HG02840 (cell line): ENCODE measurements around the gene DST.
A peak's percentile ranks its signal among the peaks of the same experiment; 100 is the strongest.

Source experiments
- ATAC-seq: cut with Tn5 transposase; IDR thresholded peaks from one replicate; pipeline ENCODE4 v1.9.1; 2021; ENCODE audit warnings: mild to moderate bottlenecking, moderate library complexity, moderate number of reproducible peaks; ENCODE audit not compliant: unreplicated experiment, low FRiP score

Gene DST

DNA sequence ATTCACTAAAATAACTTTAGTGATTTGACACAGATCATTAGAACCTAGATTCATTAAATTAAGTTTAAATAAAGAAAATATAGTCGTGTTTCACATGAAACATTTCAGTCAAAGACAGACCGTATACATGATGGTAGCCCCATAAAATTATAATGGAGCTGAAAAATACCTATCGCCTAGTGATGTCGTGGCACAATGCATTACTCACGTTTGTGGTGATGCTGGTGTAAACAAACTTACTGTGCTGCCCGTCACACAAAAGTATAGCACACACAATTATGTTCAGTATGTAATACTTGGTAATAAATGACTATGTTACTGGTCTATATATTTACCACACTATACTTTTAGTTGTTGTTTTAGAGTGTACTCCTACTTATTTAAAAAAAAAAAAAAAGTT is 17.3 kb downstream of the DST start:
- no peak for ATAC-seq

DNA sequence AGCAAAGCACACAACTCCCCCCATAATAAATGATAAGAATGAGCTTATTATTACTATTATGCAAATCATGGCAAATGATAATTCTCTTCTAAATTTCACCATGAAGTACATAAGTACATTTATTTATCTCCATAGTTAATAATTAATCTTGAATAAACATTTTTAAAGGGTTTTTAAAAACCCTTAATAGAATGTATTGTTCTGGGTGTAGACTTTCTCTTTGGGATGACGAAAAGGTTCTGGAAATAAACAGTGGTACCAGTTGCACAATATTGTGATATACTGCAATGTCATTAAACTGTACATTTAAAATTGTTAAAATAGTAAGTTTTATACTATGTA is 18.0 kb downstream of the DST start:
- no peak for ATAC-seq

DNA sequence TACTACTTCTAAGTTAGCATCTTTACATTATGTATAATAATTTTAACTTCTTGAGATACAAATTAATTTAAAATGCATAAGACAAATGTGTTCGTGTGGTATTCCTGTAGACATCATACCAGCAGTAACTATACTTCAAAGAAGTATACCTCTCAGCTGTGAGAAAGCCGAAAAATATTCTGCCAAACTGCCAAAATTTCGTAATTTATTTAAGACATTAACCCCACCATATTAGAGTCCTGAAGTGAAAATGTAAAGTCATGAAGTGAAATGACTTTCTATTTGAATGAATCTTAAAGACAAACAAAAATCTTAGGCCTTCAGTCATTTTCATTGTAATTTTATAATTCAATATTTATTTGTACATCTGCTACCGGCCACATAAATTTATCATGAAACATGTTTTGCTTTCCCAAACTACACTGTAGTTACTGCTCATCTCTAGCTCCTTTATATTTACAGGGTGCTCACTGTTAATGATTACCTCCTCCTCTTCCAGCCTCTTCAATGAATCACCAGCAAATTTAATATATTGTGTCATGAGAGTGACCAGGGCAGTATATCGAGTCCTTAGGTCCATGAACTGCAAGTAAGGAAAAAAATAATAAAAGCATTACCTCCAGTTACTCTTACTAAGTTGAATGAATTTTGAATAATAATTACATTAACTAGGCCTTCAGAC is 18.5 kb downstream of the DST start:
- no peak for ATAC-seq

DNA sequence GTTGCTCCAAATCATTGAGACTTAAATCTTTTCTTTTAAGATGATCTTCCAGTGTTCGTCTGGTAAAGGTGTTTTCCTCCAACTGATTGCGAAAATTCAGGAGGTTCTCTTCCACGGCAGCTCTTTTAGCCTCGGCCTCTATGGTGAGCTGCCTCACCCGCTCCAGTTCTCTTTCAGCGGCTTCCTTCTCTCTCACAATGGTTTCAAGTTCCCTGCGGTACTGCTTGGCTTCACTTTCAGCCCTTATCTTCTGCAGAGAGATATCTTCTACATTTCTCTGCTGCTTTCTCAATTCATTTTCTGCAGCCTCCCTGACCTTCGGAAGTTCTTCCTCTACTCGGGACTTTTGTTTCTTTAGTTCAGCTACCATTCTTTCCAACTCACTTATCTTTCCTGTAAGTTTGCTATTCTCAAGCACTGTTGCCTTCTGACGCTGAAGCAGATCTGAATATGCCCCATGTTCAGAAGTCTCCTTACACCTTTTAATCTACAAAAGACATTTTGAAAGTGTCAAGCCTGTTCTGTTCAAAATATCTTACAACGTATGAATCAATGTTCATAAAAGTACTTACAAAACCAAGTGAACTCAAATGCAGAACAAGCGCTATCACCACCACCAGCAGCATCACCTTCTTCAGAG is 22.3 kb downstream of the DST start:
- ATAC-seq = no peak

DNA sequence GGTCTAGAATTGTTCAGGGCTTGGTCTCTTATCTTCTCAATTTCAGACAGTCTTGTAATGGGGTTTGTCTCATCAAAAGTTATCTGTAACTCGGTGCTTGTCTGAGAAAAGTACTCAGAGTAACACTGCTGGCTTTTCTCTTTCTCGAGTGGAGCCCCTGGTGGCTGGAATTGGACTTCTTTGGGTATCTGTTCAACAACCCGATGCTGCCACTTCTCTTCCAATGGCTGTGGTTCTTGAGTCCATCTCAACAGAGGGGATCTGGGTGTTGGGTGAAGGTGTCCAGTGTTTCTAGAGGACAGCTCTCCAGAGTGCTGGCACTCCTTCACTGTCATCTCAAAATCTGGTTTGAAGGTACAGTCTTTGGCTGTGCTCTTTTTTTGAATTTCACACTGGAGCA is 24.6 kb downstream of the DST start:
- no peak for ATAC-seq

DNA sequence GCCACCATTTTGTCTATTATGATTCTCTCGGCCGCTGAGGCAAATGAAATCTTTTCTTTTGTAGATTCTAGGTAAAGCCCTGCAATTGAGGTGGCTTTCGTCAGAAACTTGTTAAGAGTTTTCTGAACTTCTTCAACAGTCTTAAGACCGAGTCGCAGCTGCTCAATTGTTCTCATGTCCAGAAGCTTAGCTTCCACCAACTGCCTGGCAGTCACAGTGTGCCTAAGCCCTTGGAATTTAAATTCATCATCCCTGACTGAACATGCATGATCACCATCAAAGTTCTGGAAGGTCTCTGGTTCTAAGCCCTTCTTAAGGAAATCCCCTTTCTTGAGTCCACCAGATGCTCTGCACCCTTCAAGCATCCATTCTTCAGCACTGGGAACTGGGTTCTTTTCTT is 25.7 kb downstream of the DST start:
- no peak for ATAC-seq

DNA sequence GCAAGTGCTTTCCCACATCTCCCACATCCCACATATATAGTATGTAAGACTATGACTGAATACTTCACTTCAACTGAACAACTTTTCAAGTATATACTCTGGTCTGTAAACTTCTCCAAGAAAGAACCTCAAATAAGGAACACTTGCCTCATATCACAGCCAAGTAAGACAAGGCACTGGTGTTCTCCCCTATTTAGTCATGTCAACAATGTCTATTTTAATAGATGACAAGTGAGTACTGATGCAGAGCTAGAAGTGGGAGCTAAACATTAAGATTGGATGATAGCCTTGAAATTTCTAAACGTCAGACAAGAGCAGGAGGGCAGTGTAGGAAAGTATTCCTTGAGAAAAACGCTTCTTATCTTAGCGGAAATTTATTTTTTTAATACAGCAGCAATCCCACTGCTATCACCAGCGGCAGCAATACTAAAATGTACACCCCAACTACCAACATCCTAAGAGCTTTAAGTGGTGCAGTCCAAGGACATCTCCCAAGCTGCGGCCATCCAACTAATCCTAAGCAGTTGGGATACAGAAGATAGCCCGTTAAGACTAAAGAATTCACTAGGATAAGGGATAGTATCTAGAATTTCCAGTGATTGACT is 29.3 kb downstream of the DST start:
- no peak for ATAC-seq

DNA sequence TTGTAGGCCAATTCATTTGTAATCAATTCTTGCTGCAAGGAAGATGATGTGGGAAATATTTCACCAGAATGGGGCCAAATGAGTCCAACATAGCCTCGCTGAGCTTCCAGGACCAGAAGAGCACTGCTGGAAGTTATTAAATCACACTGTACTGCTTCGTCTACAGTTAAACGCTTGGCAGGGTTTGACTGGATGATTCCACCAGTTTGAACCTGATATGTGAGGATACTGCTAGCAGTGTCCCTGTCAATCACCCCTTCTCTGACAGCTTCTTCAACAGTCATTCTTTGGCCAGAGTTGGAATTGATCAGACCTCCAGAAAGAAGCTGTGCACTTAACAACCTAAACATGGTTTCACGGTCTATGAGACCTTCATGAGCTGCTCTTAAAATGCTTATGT is 34.4 kb downstream of the DST start:
- no peak for ATAC-seq

DNA sequence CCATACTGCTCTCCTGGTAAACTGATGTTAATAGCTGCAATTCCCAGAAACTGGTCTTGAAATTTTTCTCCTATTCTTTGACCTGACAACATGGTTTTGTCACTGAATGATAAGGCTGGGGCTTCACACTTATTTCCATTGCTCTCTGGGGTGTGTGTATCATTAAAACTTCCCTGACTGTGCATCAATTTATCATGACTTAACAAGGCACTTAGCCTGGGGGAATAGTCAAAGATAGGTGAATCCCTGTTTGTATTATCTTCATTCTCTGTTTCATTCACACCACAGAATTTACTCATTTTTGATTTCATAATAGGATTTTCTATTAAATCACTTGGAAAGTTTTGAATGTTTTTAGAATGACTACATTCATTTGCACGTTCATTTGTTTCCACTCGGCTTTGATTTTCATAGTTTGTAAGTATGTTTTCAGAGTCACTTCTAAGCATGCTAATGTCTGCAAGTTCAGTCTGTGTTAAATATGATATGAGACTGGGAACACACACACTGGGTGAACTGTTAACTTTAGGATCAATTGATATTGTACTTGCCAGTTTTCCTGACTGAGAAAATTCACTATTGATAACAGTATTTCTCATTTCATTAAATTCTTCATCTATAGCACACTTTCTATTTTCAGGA is 35.5 kb downstream of the DST start:
- no peak for ATAC-seq

DNA sequence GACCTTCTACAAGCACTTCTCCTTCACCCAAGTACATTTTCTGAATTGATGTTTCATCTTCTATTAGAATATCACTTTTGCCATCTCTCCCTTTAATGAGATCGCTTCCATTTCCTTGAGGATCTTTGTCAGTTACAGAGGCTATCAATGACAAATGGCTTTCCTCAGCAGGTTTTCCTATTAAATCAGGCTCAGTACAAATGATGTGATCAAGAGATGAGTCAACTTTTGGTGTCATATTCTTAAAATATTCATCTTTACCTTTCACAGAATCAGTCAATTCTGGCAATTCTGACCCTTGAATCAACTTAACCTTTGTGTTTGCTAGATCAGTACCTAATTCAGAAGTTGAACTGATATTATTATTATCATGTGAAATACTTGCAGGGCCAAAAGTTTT is 37.3 kb downstream of the DST start:
- ATAC-seq = no peak

DNA sequence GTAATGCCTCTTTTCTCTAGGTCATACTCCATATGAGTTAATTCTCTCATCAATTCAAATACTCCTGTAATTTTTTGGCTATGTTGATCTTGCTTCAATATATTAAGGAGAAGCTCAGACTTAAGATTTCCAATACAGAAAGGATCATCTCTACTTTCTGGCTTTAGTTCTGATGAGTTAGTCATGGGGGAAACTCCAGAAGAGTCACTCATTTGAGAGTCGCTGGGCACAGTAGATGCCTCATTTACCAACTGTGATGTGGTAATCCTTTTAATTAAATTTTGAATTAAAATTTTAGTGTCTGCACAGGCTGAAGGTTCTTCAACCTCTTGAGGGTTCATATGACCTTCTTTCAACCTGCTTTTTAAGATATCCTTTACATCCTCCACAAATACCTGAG is 38.5 kb downstream of the DST start:
- ATAC-seq = no peak

DNA sequence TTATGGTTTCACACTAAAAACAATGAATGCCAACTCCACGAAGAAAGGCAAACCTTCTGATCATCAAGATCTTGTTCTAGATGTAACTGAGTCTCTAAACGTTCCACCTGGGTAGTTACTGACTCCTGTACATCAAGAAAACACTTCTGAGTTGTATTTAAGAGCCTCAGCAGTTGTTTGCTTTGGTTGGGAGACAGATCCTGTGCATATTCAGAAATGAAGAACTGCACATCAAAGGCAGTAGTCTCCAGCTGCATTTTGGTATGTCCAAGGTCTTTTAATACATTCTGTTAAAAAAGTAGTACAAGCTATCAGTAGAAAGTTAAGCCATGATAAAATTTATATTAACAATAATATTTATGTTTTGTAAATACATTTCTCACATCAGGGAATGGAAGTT is 41.3 kb downstream of the DST start:
- ATAC-seq = no peak

DNA sequence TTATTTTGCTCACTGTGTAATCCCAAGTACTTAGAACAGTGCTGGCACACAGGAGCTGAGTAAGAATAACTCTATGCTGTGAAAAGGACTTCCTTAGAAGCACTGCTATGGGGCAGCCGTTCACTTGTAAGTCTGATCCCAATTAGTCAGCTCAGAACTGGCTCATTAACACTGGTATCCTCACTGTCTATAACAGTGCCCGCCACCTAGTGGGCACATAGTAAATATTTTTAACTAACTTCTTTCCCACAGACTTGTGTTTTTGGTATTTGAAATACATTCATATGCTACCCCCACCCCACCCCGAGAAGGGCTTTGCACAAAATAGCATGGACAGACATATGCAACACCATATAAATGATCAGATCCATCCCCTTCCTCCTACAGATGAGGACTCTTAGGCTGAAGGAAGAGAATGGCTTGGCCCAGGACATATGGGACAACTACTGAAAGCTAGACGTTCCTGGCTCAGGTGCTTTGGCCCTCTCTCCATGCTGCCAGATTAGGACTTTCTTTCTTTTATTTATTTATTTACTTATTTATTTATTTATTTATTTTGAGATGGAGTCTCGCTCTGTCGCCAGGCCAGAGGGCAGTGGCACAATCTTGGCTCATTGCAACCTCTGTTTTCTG is 47.1 kb downstream of the DST start:
- peak; percentile 37 for ATAC-seq

DNA sequence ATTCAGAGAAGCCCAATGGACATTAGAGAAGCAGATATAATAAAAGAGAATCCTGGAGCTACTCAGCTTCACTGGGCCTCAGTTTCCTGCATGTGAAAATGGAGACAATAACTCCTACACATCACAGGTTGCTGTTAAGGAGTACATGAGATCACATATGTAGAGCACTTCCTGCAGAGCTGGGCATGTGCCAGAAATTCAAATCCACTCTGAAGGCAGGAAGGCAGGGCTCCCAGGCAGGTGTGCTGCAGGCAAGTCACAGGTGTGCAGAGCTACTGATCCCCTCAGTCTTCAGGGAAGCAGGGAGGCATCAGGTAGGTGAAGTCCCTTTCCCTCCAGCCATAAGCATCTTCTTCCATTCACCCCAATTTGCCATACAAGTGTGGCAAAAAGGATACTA is 48.0 kb downstream of the DST start:
- ATAC-seq = no peak

DNA sequence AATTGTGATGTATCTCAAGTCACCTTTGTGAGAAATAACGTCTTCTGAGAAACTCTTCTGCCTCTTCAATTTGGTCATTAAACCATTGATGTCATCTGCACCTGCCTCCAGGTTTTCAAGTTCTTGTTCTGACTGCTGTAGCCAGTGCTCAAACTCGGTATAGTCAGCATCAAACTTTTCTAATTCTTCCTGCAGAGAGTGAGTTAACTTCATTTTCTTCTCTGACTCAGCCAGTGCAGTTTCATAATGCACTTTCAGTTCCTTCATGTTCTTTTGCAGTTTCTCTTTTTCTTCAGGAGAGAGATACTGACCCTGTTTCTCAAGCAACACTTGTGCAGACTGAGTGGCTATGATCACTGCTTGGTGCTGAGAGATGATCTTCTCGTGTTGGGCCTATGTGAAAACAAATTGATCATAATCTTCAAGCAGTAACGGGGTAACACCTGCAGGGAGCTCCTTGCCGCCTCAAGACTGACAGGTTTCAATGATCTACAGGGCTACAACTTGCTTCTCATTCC is 48.8 kb downstream of the DST start:
- peak; percentile 94 for ATAC-seq

DNA sequence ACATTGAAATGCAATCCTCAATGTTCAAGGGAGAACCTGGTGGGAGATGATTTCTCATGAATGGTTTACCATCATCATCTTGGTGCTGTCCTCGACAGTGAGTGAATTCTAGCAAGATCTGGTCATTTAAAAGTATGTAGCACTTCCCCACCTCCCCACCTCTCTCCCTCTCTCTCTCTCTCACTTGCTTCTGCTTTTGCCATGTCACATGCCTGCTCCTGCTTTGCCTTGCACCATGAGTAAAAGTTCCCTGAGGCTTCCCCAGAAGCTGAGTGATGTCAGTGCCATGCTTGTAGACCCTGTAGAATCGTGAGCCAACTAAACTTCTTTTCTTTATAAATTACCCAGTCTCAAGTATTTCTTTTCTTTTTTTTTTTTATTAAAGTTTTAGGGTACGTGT is 60.5 kb downstream of the DST start:
- ATAC-seq = no peak

DNA sequence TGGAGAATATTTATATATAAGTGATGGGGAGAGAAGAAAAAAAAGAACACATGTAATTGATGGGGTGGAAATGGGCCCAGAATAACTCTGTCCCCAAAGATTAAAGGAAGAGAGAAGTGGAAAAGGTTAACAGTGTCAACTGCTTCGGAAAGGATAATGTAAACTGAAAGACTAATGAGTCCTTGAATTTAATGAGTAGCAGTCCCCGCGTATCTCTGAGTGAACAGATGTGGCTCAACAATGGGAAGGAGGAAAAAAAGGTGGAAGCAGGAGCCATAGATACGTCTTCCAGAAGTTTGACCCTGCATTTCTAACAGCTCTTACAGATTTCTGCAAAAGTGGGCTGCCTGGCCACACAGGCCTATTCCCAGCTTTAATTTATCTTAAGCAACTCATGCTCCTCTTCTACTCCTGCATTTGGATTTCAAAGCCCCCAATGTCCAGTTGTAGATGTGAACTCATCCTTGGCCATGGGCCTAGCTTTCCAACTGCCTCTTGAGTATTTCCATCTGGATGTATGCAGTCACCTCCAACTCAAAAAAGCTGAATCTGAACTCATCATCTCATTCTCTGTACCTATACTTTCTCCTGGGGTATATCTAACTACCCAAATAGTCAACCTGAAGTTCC is 61.3 kb downstream of the DST start:
- ATAC-seq = no peak

DNA sequence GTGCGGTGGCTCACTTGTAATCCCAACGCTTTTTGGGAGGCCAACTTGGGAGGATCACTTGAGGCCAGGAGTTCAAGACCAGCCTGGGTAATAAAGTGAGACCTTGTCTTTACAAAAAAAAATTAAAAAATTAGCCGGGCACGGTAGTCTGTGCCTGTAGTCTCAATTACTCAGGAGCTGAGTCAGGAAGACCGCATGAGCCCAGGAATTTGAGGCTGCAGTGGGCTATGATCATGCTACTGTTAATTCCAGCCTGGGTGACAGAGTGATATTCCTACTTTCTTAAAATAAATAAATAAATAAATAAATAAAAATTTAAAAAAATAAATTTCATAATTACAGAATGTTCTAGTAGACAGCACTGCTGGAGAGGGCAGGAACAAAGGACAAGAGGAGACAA is 62.4 kb downstream of the DST start:
- ATAC-seq = no peak

DNA sequence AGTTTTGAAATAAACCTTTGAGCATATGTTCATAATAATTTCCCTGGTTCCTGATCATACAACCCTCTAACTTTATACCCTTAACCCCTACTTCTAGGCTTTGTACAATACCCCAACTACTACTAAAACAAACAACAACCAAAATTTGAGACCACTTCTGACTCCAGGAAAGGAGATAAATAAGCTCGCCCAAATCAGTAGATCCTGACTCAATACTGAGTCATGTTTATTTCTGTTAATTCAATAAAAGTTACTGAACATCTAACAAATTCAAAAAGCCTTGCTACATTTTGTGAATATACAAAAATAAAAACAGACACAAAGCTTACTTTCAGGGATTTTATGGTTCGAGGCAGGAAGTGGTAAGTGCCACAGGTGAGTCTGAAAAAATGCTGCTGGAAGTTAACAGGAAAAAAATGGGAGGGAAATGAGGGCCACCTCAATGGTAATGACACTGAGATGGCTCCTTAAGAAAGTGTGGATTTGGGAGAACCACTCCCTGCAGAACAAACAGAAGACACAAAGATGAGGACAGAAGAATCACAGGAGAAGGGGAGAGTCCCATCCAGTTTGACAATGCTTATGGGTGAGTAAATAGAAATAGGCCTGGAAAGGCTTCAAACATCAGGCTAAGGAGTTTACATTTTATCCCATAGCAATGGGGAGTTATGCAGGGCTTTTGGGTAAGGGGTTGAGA is 63.4 kb downstream of the DST start:
- ATAC-seq = no peak

DNA sequence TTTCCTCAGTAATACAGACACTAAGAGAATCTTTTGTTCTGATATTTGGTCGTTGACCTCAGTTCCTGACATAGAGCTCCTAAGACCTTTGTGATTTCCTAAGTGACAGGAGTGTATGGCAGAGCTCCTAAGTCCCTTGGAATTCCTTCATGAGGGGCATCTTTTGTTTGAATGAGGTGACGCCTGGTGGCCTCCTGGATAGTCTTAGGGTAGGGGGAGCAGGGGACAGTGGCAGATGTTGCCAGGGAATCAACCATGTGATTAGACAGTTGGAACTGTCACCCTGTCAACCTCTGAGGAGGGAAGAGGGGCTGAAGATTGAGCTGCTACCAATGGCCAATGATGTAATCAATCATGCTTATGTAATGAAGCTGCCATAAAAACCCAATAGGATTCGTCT is 67.0 kb downstream of the DST start:
- ATAC-seq = no peak
